Neural crest cell (in vitro differentiated cells): Measurements from ENCODE around the gene PARK7. TPM values are rescaled to one million over a fixed set of nuclear protein-coding genes. Genes with fewer than 3 reads are reported as not detected.
A peak's percentile ranks its signal among the peaks of the same experiment; 100 is the strongest.

Source experiments
- DNase-seq: peaks from one replicate; pipeline ENCODE4 v3.0.0; 2021; ENCODE audit warnings: low read depth, mixed read lengths, low spot score
- H3K27ac Mint-ChIP-seq: one replicate; pipeline ENCODE4 v1.8.0; 2021; ENCODE audit warnings: mild to moderate bottlenecking, mixed read lengths; ENCODE audit not compliant: unreplicated experiment
- H3K27me3 Mint-ChIP-seq: 2 replicates; pipeline ENCODE4 v1.8.0; 2021; ENCODE audit warnings: low read depth, mild to moderate bottlenecking, mixed read lengths
- H3K36me3 Mint-ChIP-seq: 2 replicates; pipeline ENCODE4 v1.8.0; 2021; ENCODE audit warnings: low read depth, mild to moderate bottlenecking, mixed read lengths
- H3K4me1 Mint-ChIP-seq: 2 replicates; pipeline ENCODE4 v1.8.0; 2021; ENCODE audit warnings: mixed read lengths
- H3K4me3 Mint-ChIP-seq: one replicate; pipeline ENCODE4 v1.8.0; 2021; ENCODE audit warnings: mild to moderate bottlenecking, mixed read lengths
- H3K9me3 Mint-ChIP-seq: 2 replicates; pipeline ENCODE4 v1.8.0; 2021; ENCODE audit warnings: mixed read lengths
- CTCF ChIP-seq: fragments of 200-600 bp; sonication (generic); conservative IDR thresholded peaks from 2 replicates; pipeline ENCODE4 v1.5.0; 2021; ENCODE audit warnings: antibody characterized with exemption, mild to moderate bottlenecking
- total RNA-seq: library from RNA; stranded (reverse); gene quantifications from 2 replicates; pipeline ENCODE4 v1.2.1, GENCODE V29; 2021

Gene PARK7
- total RNA-seq, 1 donor from 2014 or later = 386 TPM

DNA sequence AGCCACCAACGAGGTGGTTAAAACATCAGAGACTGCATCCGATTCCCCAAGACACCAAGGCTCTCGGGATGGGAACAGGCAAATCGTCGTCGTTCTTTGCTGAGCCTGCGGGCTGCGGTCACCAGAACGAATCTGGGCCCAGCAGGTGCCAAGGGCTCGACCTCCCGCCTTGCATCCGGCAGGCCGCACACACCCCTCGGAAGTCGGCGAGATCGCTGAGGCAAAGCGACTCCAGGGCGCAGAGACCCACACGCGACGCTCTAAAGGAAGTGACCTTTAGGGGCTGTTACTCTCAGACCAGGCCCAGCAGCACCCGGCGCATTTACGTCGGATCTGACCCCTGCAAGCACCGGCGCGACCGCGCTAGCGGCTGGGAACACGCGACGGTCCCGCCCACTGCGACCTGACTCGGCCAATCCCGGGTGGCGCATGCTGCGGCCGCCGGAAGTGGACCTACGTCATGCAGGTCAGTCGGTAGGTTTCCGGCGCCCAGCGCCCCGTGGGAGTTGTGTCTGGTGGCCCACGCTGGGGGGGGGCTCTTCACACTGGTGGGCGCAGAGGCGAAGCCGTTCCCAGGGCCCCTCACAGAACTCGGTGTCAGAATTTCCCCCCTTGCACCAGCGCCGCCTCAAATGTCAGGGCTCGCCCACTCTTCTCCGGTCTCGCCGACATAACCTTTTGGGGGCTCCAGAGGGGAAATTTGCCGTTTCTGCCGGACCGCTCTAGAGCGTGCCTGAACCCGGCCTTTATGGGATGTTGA lies 7.5 kb upstream of the PARK7 start:
- DNase-seq = no peak
- no peak overlapping the region for H3K27ac Mint-ChIP-seq
- H3K9me3 Mint-ChIP-seq = peaks cover 4% of the 10 kb centered on the region
- no peaks in the 10 kb centered on the region for H3K36me3 Mint-ChIP-seq
- no peak overlapping the region for H3K4me3 Mint-ChIP-seq
- H3K4me1 Mint-ChIP-seq = no peaks in the 10 kb centered on the region
- H3K27me3 Mint-ChIP-seq = no peaks in the 10 kb centered on the region
- no peak for TF ChIP-seq CTCF

DNA sequence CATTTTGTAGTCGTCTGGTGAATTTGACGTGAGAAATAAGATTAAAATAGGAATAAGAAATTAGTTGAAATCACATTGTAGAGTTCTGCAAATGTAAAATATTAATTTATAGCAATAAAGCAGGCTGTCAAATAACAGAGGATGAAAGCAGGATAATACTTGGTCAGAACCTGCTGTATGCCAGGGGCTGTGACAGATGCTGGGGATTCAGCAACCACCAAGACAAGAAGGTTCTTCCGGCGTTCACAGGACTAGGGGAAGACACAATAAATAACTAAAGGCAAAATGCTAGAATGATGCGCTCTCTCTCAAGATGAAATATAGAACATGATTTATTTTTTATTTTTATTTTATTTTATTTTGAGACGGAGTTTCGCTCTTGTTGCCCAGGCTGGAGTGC lies 6.8 kb upstream of the PARK7 start:
- DNase-seq = no peak
- H3K36me3 Mint-ChIP-seq = no peaks in the 10 kb centered on the region
- H3K27ac Mint-ChIP-seq = no peak overlapping the region
- no peak overlapping the region for H3K4me3 Mint-ChIP-seq
- peaks cover 4% of the 10 kb centered on the region for H3K9me3 Mint-ChIP-seq
- TF ChIP-seq CTCF = no peak
- no peaks in the 10 kb centered on the region for H3K27me3 Mint-ChIP-seq
- no peaks in the 10 kb centered on the region for H3K4me1 Mint-ChIP-seq

- H3K4me1 Mint-ChIP-seq = peaks cover 10% of the 10 kb centered on the region
- TF ChIP-seq CTCF = no peak
- no peaks in the 10 kb centered on the region for H3K27me3 Mint-ChIP-seq
- peaks cover 2% of the 10 kb centered on the region for H3K9me3 Mint-ChIP-seq
- H3K36me3 Mint-ChIP-seq = no peaks in the 10 kb centered on the region
- H3K27ac Mint-ChIP-seq = no peak overlapping the region
- no peak for DNase-seq
- H3K4me3 Mint-ChIP-seq = no peak overlapping the region
Measured at GRCh38 chr1:7956218-7957032, 5.1 kb upstream of the PARK7 start.

DNA sequence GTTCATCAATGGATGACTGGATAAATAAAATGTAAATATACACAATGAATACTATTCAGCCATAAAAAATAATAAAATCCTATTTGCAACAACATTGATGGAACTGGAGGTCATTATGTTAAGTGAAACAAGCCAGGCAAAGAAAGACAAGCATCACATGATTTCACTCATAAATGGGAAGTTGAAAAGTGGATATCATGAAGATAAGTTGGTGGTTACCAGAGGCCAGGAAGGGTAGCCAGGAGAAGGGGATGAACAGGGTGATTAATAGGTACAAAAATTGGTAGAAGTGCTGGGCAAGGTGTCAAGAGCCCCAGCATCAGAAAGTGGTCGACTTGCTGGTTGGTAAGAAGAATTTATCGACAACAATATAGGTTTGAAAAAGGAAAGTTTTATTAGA lies 1.3 kb upstream of the PARK7 start:
- Mint-ChIP-seq H3K27me3 (no peaks in the 10 kb centered on the region), H3K4me1 (peaks cover 23% of the 10 kb centered on the region), H3K36me3 (peaks cover 7% of the 10 kb centered on the region), H3K9me3 (no peaks in the 10 kb centered on the region), H3K27ac (no peak overlapping the region), H3K4me3 (peak overlapping the region; percentile 94)
- DNase-seq = no peak
- TF ChIP-seq CTCF = no peak

- H3K27ac Mint-ChIP-seq = peak overlapping the region; percentile 98
- no peak for DNase-seq
- no peaks in the 10 kb centered on the region for H3K9me3 Mint-ChIP-seq
- no peak for TF ChIP-seq CTCF
- H3K4me1 Mint-ChIP-seq = peaks cover 23% of the 10 kb centered on the region
- no peaks in the 10 kb centered on the region for H3K27me3 Mint-ChIP-seq
- H3K36me3 Mint-ChIP-seq = peaks cover 7% of the 10 kb centered on the region
- peak overlapping the region; percentile 94 for H3K4me3 Mint-ChIP-seq
Measured at GRCh38 chr1:7960867-7961215, 670 bp upstream of the PARK7 start.
